A549 treated with GW870086 at 1 μM for 4 hours (cell line): Measurements from ENCODE around the gene SLC22A24. TPM values are rescaled to one million over a fixed set of nuclear protein-coding genes. Genes with fewer than 3 reads are reported as not detected.

Source experiments
- total RNA-seq: library from RNA; stranded (reverse); fragments of 200-300 nt; extraction: Qiagen RNA extraction; gene quantifications from 5 replicates; pipeline ENCODE4 v1.2.3, GENCODE V29; 2022; ENCODE audit warnings: low read depth

Gene SLC22A24, protein sequence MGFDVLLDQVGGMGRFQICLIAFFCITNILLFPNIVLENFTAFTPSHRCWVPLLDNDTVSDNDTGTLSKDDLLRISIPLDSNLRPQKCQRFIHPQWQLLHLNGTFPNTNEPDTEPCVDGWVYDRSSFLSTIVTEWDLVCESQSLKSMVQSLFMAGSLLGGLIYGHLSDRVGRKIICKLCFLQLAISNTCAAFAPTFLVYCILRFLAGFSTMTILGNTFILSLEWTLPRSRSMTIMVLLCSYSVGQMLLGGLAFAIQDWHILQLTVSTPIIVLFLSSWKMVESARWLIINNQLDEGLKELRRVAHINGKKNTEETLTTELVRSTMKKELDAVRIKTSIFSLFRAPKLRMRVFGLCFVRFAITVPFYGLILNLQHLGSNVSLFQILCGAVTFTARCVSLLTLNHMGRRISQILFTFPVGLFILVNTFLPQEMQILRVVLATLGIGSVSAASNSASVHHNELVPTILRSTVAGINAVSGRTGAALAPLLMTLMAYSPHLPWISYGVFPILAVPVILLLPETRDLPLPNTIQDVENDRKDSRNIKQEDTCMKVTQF
- total RNA-seq, result not detected in 5 replicates

DNA sequence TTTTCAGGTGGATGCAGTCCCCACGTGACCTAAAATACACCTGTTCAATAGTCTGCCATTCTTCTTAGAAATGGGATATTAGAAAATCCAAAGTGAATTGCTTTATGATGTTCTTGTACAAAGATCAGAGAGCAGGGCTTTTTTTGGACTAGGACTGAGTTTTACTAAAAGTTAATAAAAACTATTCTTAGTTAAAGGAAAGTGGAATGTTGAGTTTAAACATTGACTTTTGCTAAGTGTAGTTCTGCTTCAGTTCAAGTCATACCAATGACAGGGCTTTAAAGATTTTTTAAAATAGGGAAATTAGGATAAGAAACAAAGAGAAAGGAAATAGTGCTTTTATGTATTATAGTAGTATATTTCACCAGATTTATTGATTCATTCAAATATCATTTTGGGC is at the start of gene SLC22A24:
SLC22A24 (minus strand) TSS at position 101 of the 400 bp plus-strand sequence. CDS start 442 bp downstream, outside the sequence.

Other genes with a start within 250 kb of the SLC22A24 start
- gene CHRM1, start 222.9 kb downstream of the SLC22A24 start, total RNA-seq, result 0.06 TPM in 2 of 5 replicates, not detected in the others
- not detected in 5 replicates for gene SLC22A6, start 159.3 kb downstream of the SLC22A24 start, total RNA-seq
- not detected in 5 replicates for gene SLC22A8, start 128.4 kb downstream of the SLC22A24 start, total RNA-seq
- not detected in 5 replicates for gene SLC22A25, start 99.4 kb upstream of the SLC22A24 start, total RNA-seq
- not detected in 5 replicates for gene SLC22A9, start 225.6 kb upstream of the SLC22A24 start, total RNA-seq